ENCODE data around the gene MAGI2. TPM values are rescaled to one million over a fixed set of nuclear protein-coding genes. Genes with fewer than 3 reads are reported as not detected.
A peak's percentile ranks its signal among the peaks of the same experiment; 100 is the strongest.

The MAGI2 gene
- total and polyA plus RNA-seq, 4 donors, result 43.4 to 61.3 (median 50.1) TPM

DNA sequence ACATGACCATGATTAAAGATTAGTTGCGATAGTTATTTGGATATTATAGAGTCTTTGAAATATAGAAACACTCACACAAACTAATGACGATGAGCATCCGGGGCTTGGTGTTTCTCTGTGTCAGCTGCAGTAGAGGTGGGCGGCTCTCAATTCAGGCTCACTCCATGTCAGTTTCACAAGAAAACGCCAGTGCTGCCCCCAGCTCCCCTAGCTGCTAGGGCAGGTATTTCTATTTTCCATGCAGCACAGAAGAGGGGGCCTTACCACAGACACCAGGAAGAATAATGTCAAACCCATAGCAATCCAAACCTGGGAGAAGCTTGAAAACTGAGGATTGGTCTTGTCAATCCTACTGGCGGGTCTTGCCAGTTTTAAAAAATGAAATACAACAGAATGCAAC lies 1457.8 kb downstream of the MAGI2 start:
- no peaks in the 10 kb centered on the region for H3K4me1 ChIP-seq (ENCODE audit: control insufficient read depth, insufficient read depth, low read length)
- no peak overlapping the region for H3K27ac ChIP-seq (ENCODE audit: low read depth, low read length)
- 50% methylated on average over 2 of the region's 6 CpGs for WGBS (ENCODE audit: insufficient coverage)
- H3K36me3 ChIP-seq (ENCODE audit: control insufficient read depth, insufficient read depth, low read length), result no peaks in the 10 kb centered on the region
- H3K4me3 ChIP-seq (ENCODE audit: low read depth, low read length), result no peak overlapping the region
- no peak for DNase-seq (ENCODE audit: low read depth in 4 of 6, low spot score in 6 of 6)
- H3K9me3 ChIP-seq (ENCODE audit: control insufficient read depth, insufficient read depth, low read length), result no peaks in the 10 kb centered on the region
- no peaks in the 10 kb centered on the region for H3K27me3 ChIP-seq (ENCODE audit: control insufficient read depth, insufficient read depth, low read length)

GRCh38 chr7:77993838-77994237 lies 1459.6 kb downstream of the MAGI2 start:
- no peaks in the 10 kb centered on the region for H3K36me3 ChIP-seq (ENCODE audit: control insufficient read depth, insufficient read depth, low read length)
- no peaks in the 10 kb centered on the region for H3K4me1 ChIP-seq (ENCODE audit: control insufficient read depth, insufficient read depth, low read length)
- no peaks in the 10 kb centered on the region for H3K27me3 ChIP-seq (ENCODE audit: control insufficient read depth, insufficient read depth, low read length)
- no peak for DNase-seq (ENCODE audit: low read depth in 4 of 6, low spot score in 6 of 6)
- no peak overlapping the region for H3K4me3 ChIP-seq (ENCODE audit: low read depth, low read length)
- 83% methylated on average over 1 of the region's 3 CpGs for WGBS (ENCODE audit: insufficient coverage)
- no peak overlapping the region for H3K27ac ChIP-seq (ENCODE audit: low read depth, low read length)
- no peaks in the 10 kb centered on the region for H3K9me3 ChIP-seq (ENCODE audit: control insufficient read depth, insufficient read depth, low read length)

GRCh38 chr7:77991656-77992055 lies 1461.8 kb downstream of the MAGI2 start:
- 86% methylated on average over 1 of the region's 4 CpGs for WGBS (ENCODE audit: insufficient coverage)
- H3K4me3 ChIP-seq (ENCODE audit: low read depth, low read length), result no peak overlapping the region
- no peaks in the 10 kb centered on the region for H3K36me3 ChIP-seq (ENCODE audit: control insufficient read depth, insufficient read depth, low read length)
- no peaks in the 10 kb centered on the region for H3K27me3 ChIP-seq (ENCODE audit: control insufficient read depth, insufficient read depth, low read length)
- DNase-seq (ENCODE audit: low read depth in 4 of 6, low spot score in 6 of 6), result peak in 1 of 6 donors; percentile 21
- H3K27ac ChIP-seq (ENCODE audit: low read depth, low read length), result no peak overlapping the region
- no peaks in the 10 kb centered on the region for H3K4me1 ChIP-seq (ENCODE audit: control insufficient read depth, insufficient read depth, low read length)
- no peaks in the 10 kb centered on the region for H3K9me3 ChIP-seq (ENCODE audit: control insufficient read depth, insufficient read depth, low read length)

DNA sequence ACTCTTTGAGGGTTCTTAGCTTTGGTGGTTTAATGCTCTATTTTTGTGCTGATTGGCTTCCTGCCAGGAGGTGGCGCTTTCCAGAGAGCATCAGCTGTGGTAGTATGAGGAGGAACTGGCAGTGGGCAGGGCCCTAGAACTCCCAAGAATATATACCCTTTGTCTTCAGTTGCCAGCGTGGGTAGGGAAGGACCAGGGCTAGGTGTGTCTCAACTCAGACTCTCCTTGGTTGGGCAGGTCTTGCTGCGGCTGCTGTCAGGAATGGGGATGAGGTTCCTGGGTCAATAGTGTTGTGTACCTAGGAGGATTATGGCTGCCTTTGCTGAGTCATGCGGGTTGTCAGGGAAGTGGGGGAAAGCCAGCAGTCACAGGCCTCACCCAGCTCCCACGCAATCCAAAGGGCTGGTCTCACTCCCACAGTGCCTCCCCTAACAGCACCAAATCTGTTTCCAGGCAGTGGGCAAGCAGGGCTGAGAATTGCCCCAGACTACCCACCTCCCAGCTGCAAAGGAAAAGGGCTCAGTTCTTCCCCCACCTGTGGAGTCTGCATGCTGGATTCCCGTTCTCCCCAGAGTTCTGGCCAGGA lies 1463.4 kb downstream of the MAGI2 start:
- no peaks in the 10 kb centered on the region for H3K36me3 ChIP-seq (ENCODE audit: control insufficient read depth, insufficient read depth, low read length)
- H3K27me3 ChIP-seq (ENCODE audit: control insufficient read depth, insufficient read depth, low read length), result no peaks in the 10 kb centered on the region
- H3K9me3 ChIP-seq (ENCODE audit: control insufficient read depth, insufficient read depth, low read length), result no peaks in the 10 kb centered on the region
- WGBS (ENCODE audit: insufficient coverage), result 17% methylated on average over 1 of the region's 6 CpGs
- H3K4me3 ChIP-seq (ENCODE audit: low read depth, low read length), result no peak overlapping the region
- no peak overlapping the region for H3K27ac ChIP-seq (ENCODE audit: low read depth, low read length)
- DNase-seq (ENCODE audit: low read depth in 4 of 6, low spot score in 6 of 6), result no peak
- no peaks in the 10 kb centered on the region for H3K4me1 ChIP-seq (ENCODE audit: control insufficient read depth, insufficient read depth, low read length)

DNA sequence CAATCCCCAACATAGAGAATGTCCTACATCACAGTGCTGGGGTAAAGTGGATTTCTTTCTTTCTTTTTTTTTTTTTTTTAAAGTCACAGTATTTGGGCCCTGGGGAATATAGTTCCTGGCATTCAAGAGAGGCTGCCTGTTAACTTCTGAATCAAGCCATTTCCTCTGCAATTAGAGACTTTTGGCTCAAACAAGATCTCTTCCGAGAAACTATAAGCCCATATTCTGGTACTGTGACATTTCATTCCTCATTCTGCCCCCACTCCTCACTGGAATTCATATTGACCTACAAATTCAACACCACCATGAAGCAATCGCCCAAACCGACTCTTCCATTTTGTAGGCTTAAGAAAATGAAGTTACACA lies 1467.5 kb downstream of the MAGI2 start:
- Histone ChIP-seq H3K4me1 (ENCODE audit: control insufficient read depth, insufficient read depth, low read length) (no peaks in the 10 kb centered on the region), H3K27ac (ENCODE audit: low read depth, low read length) (no peak overlapping the region), H3K36me3 (ENCODE audit: control insufficient read depth, insufficient read depth, low read length) (no peaks in the 10 kb centered on the region), H3K9me3 (ENCODE audit: control insufficient read depth, insufficient read depth, low read length) (peaks cover 1% of the 10 kb centered on the region), H3K4me3 (ENCODE audit: low read depth, low read length) (no peak overlapping the region), H3K27me3 (ENCODE audit: control insufficient read depth, insufficient read depth, low read length) (no peaks in the 10 kb centered on the region)
- DNase-seq (ENCODE audit: low read depth in 4 of 6, low spot score in 6 of 6), result no peak
- WGBS (ENCODE audit: insufficient coverage), result 80% methylated on average over 1 of the region's 3 CpGs

DNA sequence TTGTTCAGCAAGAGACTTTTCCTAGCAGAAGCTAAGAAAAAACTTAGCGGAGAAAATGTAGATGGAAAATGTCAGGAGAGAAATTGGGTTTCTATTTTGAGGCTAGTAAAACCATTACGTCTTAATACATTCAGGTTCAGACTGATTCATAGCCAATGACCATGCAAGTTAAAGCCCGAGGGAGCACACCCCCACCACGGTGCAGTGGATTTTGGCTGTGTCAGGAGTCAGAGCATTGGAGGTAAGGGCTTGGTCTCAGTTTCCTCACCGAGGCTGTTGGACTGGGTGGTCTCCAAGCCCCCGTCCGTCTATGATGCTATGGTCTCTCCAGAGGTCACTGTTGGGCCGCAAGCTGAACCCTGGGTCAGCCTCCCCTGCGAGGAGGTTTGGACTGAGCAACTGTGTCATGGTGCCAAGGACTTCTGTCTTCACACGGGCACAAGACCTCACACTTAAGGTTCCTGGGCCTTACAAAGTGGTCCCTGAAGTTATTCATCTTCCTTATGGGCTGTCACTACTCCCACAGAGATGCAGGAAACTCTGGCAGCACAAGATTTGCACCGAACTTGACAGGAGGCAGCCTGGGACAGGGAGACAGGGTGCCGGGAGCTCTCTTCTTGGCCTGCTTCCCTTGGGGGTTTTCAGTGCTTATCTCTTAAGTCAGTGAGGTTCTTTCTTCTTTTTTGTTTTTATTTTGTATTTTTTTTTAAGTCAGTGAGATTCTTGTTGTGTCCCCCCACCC lies 1468.1 kb downstream of the MAGI2 start:
- 91% methylated on average over 10 of the region's 12 CpGs for WGBS (ENCODE audit: insufficient coverage)
- Histone ChIP-seq H3K27ac (ENCODE audit: low read depth, low read length) (no peak overlapping the region), H3K4me1 (ENCODE audit: control insufficient read depth, insufficient read depth, low read length) (no peaks in the 10 kb centered on the region), H3K9me3 (ENCODE audit: control insufficient read depth, insufficient read depth, low read length) (peaks cover 1% of the 10 kb centered on the region), H3K36me3 (ENCODE audit: control insufficient read depth, insufficient read depth, low read length) (no peaks in the 10 kb centered on the region), H3K4me3 (ENCODE audit: low read depth, low read length) (no peak overlapping the region), H3K27me3 (ENCODE audit: control insufficient read depth, insufficient read depth, low read length) (no peaks in the 10 kb centered on the region)
- no peak for DNase-seq (ENCODE audit: low read depth in 4 of 6, low spot score in 6 of 6)

- Histone ChIP-seq H3K9me3 (ENCODE audit: control insufficient read depth, insufficient read depth, low read length) (peaks cover 1% of the 10 kb centered on the region), H3K4me1 (ENCODE audit: control insufficient read depth, insufficient read depth, low read length) (no peaks in the 10 kb centered on the region), H3K27ac (ENCODE audit: low read depth, low read length) (no peak overlapping the region), H3K4me3 (ENCODE audit: low read depth, low read length) (no peak overlapping the region), H3K27me3 (ENCODE audit: control insufficient read depth, insufficient read depth, low read length) (no peaks in the 10 kb centered on the region), H3K36me3 (ENCODE audit: control insufficient read depth, insufficient read depth, low read length) (no peaks in the 10 kb centered on the region)
- 100% methylated on average over 1 of the region's 4 CpGs for WGBS (ENCODE audit: insufficient coverage)
- no peak for DNase-seq (ENCODE audit: low read depth in 4 of 6, low spot score in 6 of 6)
Measured at GRCh38 chr7:77983973-77984372, 1469.5 kb downstream of the MAGI2 start.

GRCh38 chr7:77982926-77983550 lies 1470.4 kb downstream of the MAGI2 start:
- WGBS (ENCODE audit: insufficient coverage), result 90% methylated on average over 4 of the region's 5 CpGs
- Histone ChIP-seq H3K4me1 (ENCODE audit: control insufficient read depth, insufficient read depth, low read length) (no peaks in the 10 kb centered on the region), H3K27ac (ENCODE audit: low read depth, low read length) (no peak overlapping the region), H3K4me3 (ENCODE audit: low read depth, low read length) (no peak overlapping the region), H3K9me3 (ENCODE audit: control insufficient read depth, insufficient read depth, low read length) (peaks cover 1% of the 10 kb centered on the region), H3K27me3 (ENCODE audit: control insufficient read depth, insufficient read depth, low read length) (no peaks in the 10 kb centered on the region), H3K36me3 (ENCODE audit: control insufficient read depth, insufficient read depth, low read length) (no peaks in the 10 kb centered on the region)
- DNase-seq (ENCODE audit: low read depth in 4 of 6, low spot score in 6 of 6), result no peak

DNA sequence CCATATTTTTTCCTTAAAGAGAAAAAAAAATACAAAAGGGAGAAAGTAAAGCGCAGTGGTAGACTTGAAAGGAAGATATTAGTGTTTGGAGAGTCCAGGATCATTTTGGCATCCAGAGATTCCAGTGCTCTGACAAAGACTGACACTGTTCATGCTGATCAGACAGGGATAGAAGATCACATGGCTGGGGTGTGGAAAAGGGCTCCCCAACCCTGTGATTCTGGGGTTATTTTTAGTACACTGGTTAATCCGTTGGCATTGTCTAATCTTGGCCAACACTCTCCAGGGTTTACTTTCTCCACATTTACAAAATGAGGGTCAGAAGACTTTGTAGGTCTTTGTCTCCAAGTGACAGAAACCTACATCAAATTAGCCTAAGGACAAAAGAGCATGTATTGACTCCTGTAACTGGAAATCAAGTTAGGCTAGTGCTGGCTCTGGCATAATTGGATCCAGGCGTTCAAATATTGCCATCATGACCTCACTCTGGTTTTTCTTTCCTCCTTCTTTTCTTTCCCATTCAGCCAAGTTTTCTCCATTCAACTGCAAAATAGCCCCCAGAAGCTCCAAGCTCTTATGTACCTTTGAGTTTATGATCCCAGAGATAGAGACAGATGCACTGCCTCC lies 1473.3 kb downstream of the MAGI2 start:
- H3K9me3 ChIP-seq (ENCODE audit: control insufficient read depth, insufficient read depth, low read length), result peaks cover 1% of the 10 kb centered on the region
- H3K4me3 ChIP-seq (ENCODE audit: low read depth, low read length), result no peak overlapping the region
- 89% methylated on average over 3 of the region's 3 CpGs for WGBS (ENCODE audit: insufficient coverage)
- no peak overlapping the region for H3K27ac ChIP-seq (ENCODE audit: low read depth, low read length)
- H3K36me3 ChIP-seq (ENCODE audit: control insufficient read depth, insufficient read depth, low read length), result no peaks in the 10 kb centered on the region
- H3K4me1 ChIP-seq (ENCODE audit: control insufficient read depth, insufficient read depth, low read length), result no peaks in the 10 kb centered on the region
- no peaks in the 10 kb centered on the region for H3K27me3 ChIP-seq (ENCODE audit: control insufficient read depth, insufficient read depth, low read length)
- no peak for DNase-seq (ENCODE audit: low read depth in 4 of 6, low spot score in 6 of 6)

All from spinal cord (tissue), 10 donors.